GM06990 (cell line): Measurements from ENCODE around the gene RSPH9.

Experiments used
- DNase-seq: peaks from one replicate; pipeline ENCODE4 v3.0.0-alpha.2; 2011; ENCODE audit not compliant: insufficient read length; ENCODE audit errors: extremely low read depth
- H3K27me3 ChIP-seq: replicated peaks from 2 replicates; pipeline ENCODE4 v1.6.0; 2011; ENCODE audit warnings: low read length; ENCODE audit not compliant: control insufficient read depth, insufficient read depth
- H3K36me3 ChIP-seq: 2 replicates; pipeline ENCODE4 v1.5.1; 2011; ENCODE audit warnings: low read length; ENCODE audit not compliant: control insufficient read depth, insufficient read depth
- H3K4me3 ChIP-seq: replicated peaks from 2 replicates; pipeline ENCODE4 v1.5.1; 2011; ENCODE audit warnings: low read depth, mild to moderate bottlenecking, control low read depth, low read length
- CTCF ChIP-seq: IDR thresholded peaks from 2 replicates; pipeline ENCODE4 v1.5.1; 2011; ENCODE audit warnings: low read length, control low read depth, mild to moderate bottlenecking, inconsistent platforms; ENCODE audit not compliant: insufficient read depth, poor library complexity, severe bottlenecking

Gene RSPH9

GRCh38 chr6:43717822-43718221 is 73.0 kb downstream of the RSPH9 start:
- H3K4me3 ChIP-seq, result no peak overlapping the region
- no peaks in the 10 kb centered on the region for H3K36me3 ChIP-seq
- H3K27me3 ChIP-seq, result no peaks in the 10 kb centered on the region
- DNase-seq, result no peak
- no peak for TF ChIP-seq CTCF

GRCh38 chr6:43718387-43719105 is 73.7 kb downstream of the RSPH9 start:
- no peak for DNase-seq

GRCh38 chr6:43719511-43719910 is 74.7 kb downstream of the RSPH9 start:
- H3K4me3 ChIP-seq, result no peak overlapping the region
- H3K36me3 ChIP-seq, result no peaks in the 10 kb centered on the region
- H3K27me3 ChIP-seq, result no peaks in the 10 kb centered on the region
- no peak for DNase-seq
- TF ChIP-seq CTCF, result no peak

More at GRCh38 chr6:43718387-43719105, 73.7 kb downstream of the RSPH9 start:
- no peak for TF ChIP-seq CTCF
- Histone ChIP-seq H3K4me3 (no peak overlapping the region), H3K27me3 (no peaks in the 10 kb centered on the region), H3K36me3 (no peaks in the 10 kb centered on the region)

GRCh38 chr6:43720999-43721398 is 76.2 kb downstream of the RSPH9 start:
- Histone ChIP-seq H3K27me3 (no peaks in the 10 kb centered on the region), H3K4me3 (no peak overlapping the region), H3K36me3 (no peaks in the 10 kb centered on the region)
- no peak for DNase-seq
- TF ChIP-seq CTCF, result no peak
